HG03432 (cell line): ENCODE results near the gene SLC25A19.
"Not testable (repeated sequence)": the region's sequence is repeated elsewhere in the genome, so short reads cannot be mapped to it uniquely, and the experiment has no call there.

ENCODE experiments used
- ATAC-seq: cut with Tn5 transposase; IDR thresholded peaks from one replicate; pipeline ENCODE4 v1.9.1; 2021; ENCODE audit warnings: mild to moderate bottlenecking, moderate library complexity; ENCODE audit not compliant: unreplicated experiment

Gene SLC25A19

GRCh38 chr17:75267411-75268232, 21.6 kb downstream of the SLC25A19 start:
- ATAC-seq: no peak

GRCh38 chr17:75267153-75267410, 22.2 kb downstream of the SLC25A19 start:
- no peak for ATAC-seq

GRCh38 chr17:75266316-75267152, 22.7 kb downstream of the SLC25A19 start:
- ATAC-seq: no peak

- ATAC-seq: no peak
Observed at GRCh38 chr17:75265614-75266315, 23.5 kb downstream of the SLC25A19 start.

- ATAC-seq: no peak
Observed at GRCh38 chr17:75263055-75263454, 26.2 kb downstream of the SLC25A19 start.

- ATAC-seq: no peak
Observed at GRCh38 chr17:75262112-75262606, 27.1 kb downstream of the SLC25A19 start.

GRCh38 chr17:75261336-75262111, 27.7 kb downstream of the SLC25A19 start, which contains the start of the genes GGA3 and MRPS7:
Gene GGA3 (minus strand): TSS chr17:75261606. CDS start chr17:75261587, 19 bp downstream.
Gene MRPS7 (plus strand): TSS chr17:75261879. CDS start chr17:75261901, 22 bp downstream.
- ATAC-seq: peak; percentile 91

- peak; percentile 20 for ATAC-seq
Observed at GRCh38 chr17:75260641-75261335, 28.4 kb downstream of the SLC25A19 start.

GRCh38 chr17:75257228-75257627, 32.0 kb downstream of the SLC25A19 start:
- not testable (repeated sequence) for ATAC-seq

- not testable (repeated sequence) for ATAC-seq
Observed at GRCh38 chr17:75255954-75256698, 33.1 kb downstream of the SLC25A19 start.

GRCh38 chr17:75252039-75252816, 37.0 kb downstream of the SLC25A19 start:
- ATAC-seq: no peak

GRCh38 chr17:75250009-75250471, 39.2 kb downstream of the SLC25A19 start:
- ATAC-seq: peak; percentile 89

GRCh38 chr17:75249564-75249963, 39.7 kb downstream of the SLC25A19 start:
- ATAC-seq: no peak

GRCh38 chr17:75246404-75246803, 42.8 kb downstream of the SLC25A19 start:
- no peak for ATAC-seq

GRCh38 chr17:75245011-75245410, 44.2 kb downstream of the SLC25A19 start:
- no peak for ATAC-seq

- no peak for ATAC-seq
Observed at GRCh38 chr17:75244133-75244866, 44.9 kb downstream of the SLC25A19 start.

- no peak for ATAC-seq
Observed at GRCh38 chr17:75242461-75243042, 46.7 kb downstream of the SLC25A19 start.
